ENCODE data around the gene TLCD4.
A peak's percentile ranks its signal among the peaks of the same experiment; 100 is the strongest.

The TLCD4 gene, protein sequence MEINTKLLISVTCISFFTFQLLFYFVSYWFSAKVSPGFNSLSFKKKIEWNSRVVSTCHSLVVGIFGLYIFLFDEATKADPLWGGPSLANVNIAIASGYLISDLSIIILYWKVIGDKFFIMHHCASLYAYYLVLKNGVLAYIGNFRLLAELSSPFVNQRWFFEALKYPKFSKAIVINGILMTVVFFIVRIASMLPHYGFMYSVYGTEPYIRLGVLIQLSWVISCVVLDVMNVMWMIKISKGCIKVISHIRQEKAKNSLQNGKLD

GRCh38 chr1:95117207-95118066 lies at the start of gene TLCD4:
Gene TLCD4 (plus strand): TSS chr1:95117355. CDS start chr1:95143902, 26,547 bp downstream.
- no peak for TF ChIP-seq ZNF274 (IDR thresholded peaks at IDR 0.05; ENCODE audit: low read depth, low read length)
- peak within 1 kb of the TSS; percentile 65 for H3K4me3 ChIP-seq (ENCODE audit: low read length)

DNA sequence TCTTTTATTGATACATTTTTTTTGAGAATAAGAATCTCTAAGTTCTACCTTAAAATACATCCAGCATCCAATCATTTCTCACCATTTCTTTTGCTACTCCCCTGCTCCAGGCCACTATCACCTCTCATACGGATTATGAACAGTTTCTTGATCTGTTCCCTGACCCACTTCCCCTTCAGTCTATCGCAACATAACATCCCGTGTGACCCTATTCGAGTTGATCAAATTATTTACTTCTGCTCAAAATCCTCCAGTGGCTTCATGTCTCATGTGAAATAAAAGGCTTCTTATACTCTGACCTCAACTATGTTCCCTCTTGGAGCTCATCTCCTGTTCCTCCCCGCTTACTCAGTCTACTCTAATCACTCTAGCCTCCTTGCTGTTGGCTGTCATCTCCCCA lies 49.6 kb upstream of the TLCD4 start:
- no peak overlapping the region for H3K4me3 ChIP-seq (ENCODE audit: low read length)
- TF ChIP-seq ZNF274 (IDR thresholded peaks at IDR 0.05; ENCODE audit: low read depth, low read length): no peak

- TF ChIP-seq ZNF274 (IDR thresholded peaks at IDR 0.05; ENCODE audit: low read depth, low read length): no peak
- H3K4me3 ChIP-seq (ENCODE audit: low read length): no peak overlapping the region
These were observed 48.0 kb upstream of the TLCD4 start for GRCh38 chr1:95068956-95069709.

- TF ChIP-seq ZNF274 (IDR thresholded peaks at IDR 0.05; ENCODE audit: low read depth, low read length): no peak
- H3K4me3 ChIP-seq (ENCODE audit: low read length): no peak overlapping the region
These were observed 47.5 kb upstream of the TLCD4 start for GRCh38 chr1:95069710-95070093.

DNA sequence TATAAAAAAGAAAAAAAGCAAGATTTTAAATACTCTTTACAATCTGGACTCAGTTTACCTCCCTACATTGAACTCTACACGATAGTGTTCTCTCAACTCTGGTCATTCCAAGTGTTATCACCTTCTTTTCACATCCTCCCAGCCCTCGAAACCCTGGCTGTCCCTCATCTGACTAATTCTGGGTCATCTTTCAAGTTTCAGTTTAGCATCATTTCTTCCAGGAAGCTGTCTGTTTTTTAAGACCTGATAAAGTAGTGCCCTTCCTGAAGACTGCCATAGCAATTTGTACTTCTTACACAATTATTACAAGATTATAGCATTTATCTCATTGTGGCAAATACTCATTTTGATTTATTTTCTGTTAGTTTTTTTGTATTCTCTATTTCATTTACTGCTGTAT lies 45.6 kb upstream of the TLCD4 start:
- no peak for TF ChIP-seq ZNF274 (IDR thresholded peaks at IDR 0.05; ENCODE audit: low read depth, low read length)
- no peak overlapping the region; the same call in 1 of the 2 replicates for H3K4me3 ChIP-seq (ENCODE audit: low read length)

DNA sequence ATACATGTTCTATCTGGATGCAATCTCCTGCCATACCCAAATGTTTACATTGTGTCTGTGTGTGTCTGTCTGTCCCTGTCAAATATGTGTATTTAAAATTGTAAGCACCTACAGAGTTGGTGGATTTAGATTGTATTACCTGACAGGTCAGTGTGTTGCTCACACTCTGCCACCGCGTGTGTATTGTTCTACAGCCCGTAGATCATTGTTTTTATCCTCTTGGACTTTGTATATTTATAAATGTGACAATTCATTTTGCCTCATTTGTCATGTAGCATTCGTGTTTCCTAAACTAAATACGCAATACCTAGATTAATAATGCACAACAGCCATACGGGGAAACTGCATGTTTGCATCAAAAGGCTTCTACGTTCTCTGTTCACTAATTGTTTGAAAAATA lies 45.0 kb upstream of the TLCD4 start:
- no peak for TF ChIP-seq ZNF274 (IDR thresholded peaks at IDR 0.05; ENCODE audit: low read depth, low read length)

GRCh38 chr1:95072532-95073419 lies 44.4 kb upstream of the TLCD4 start, which contains the start of gene ALG14:
Gene ALG14 (minus strand): TSS chr1:95072951. CDS start chr1:95072898, 53 bp downstream.
- H3K4me3 ChIP-seq (ENCODE audit: low read length): peak within 1 kb of the TSS; percentile 77
- TF ChIP-seq ZNF274 (IDR thresholded peaks at IDR 0.05; ENCODE audit: low read depth, low read length): no peak

More for the DNA sequence above, 45.0 kb upstream of the TLCD4 start:
- peak overlapping the region; percentile 77 for H3K4me3 ChIP-seq (ENCODE audit: low read length)

- no peak for TF ChIP-seq ZNF274 (IDR thresholded peaks at IDR 0.05; ENCODE audit: low read depth, low read length)
These were observed 43.7 kb upstream of the TLCD4 start for GRCh38 chr1:95073446-95073845.

GRCh38 chr1:95076034-95076433 lies 41.1 kb upstream of the TLCD4 start:
- TF ChIP-seq ZNF274 (IDR thresholded peaks at IDR 0.05; ENCODE audit: low read depth, low read length): no peak

More at GRCh38 chr1:95073446-95073845, 43.7 kb upstream of the TLCD4 start:
- H3K4me3 ChIP-seq (ENCODE audit: low read length): peak overlapping the region; percentile 77

GRCh38 chr1:95080446-95080845 lies 36.7 kb upstream of the TLCD4 start:
- no peak for TF ChIP-seq ZNF274 (IDR thresholded peaks at IDR 0.05; ENCODE audit: low read depth, low read length)
- no peak overlapping the region for H3K4me3 ChIP-seq (ENCODE audit: low read length)

More at GRCh38 chr1:95076034-95076433, 41.1 kb upstream of the TLCD4 start:
- no peak overlapping the region for H3K4me3 ChIP-seq (ENCODE audit: low read length)

DNA sequence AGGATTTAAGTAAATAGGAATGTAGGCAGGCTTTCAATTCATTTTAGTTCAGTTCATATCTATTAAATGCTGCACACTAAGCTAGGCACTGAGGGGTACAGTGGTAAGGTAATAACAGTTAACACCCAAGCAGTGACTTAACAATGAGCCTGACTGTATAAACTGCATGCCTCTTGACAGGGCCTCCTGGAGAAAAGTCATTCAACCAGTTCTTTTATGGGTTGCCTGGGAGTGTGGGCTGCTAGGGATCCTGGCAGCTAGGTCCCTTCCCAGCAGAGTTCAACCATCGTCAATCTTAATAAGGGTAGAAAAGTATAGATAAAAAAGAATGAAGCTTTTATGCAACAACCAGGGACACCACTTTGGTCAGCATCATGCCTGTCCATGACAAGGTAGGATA lies 36.3 kb upstream of the TLCD4 start:
- no peak for TF ChIP-seq ZNF274 (IDR thresholded peaks at IDR 0.05; ENCODE audit: low read depth, low read length)
- H3K4me3 ChIP-seq (ENCODE audit: low read length): no peak overlapping the region

GRCh38 chr1:95084317-95085176 lies 32.6 kb upstream of the TLCD4 start:
- no peak for TF ChIP-seq ZNF274 (IDR thresholded peaks at IDR 0.05; ENCODE audit: low read depth, low read length)
- no peak overlapping the region for H3K4me3 ChIP-seq (ENCODE audit: low read length)
